A549 (cell line): Measurements from ENCODE around the gene NAV2. TPM values are rescaled to one million over a fixed set of nuclear protein-coding genes. Genes with fewer than 3 reads are reported as not detected.
A peak's percentile ranks its signal among the peaks of the same experiment; 100 is the strongest.

Experiments used
- ATAC-seq, 2 experiments: fragments of 200-7000 bp in 1 of 2; fragments of >200 bp in 1 of 2; cut with Nextera tagmentation in 1 of 2; cut with Tn5 transposase in 1 of 2; 3 replicates each; pipeline versions ENCODE4 v1.8.0 to v1.9.1; 2018 to 2020; ENCODE audit warnings: mild to moderate bottlenecking in 1 of 2, moderate library complexity in 1 of 2
- CTCF ChIA-PET: fragments of 300-600 bp; sonication (Branson Sonifier 250); formaldehyde crosslinking; extraction: SDS; loops from one replicate; lab custom pipeline; 2021; ENCODE audit warnings: antibody characterized with exemption, inconsistent platforms; lab: Yijun Ruan, JAX
- POLR2A ChIA-PET: fragments of 350-600 bp; formaldehyde crosslinking; extraction: SDS; loops from one replicate; lab custom pipeline; 2021; ENCODE audit warnings: antibody characterized with exemption, inconsistent platforms; lab: Yijun Ruan, JAX
- DNase-seq, 2 experiments: peaks; one replicate each; pipeline versions ENCODE4 v3.0.0 to v3.0.0-alpha.2; 2011 to 2016; ENCODE audit warnings: low read depth in 1 of 2, low spot score in 1 of 2
- FAIRE-seq: peaks from 2 replicates; lab custom pipeline; 2011; peaks lifted over from hg19 to GRCh38; lab: Jason Lieb, UNC
- H3K27ac ChIP-seq, 2 experiments: fragments of >200 bp; sonication (Bioruptor Twin); formaldehyde crosslinking; 3 replicates each; pipeline ENCODE4 v1.5.1; 2016 to 2017
- H3K4me1 ChIP-seq: fragments of >200 bp; sonication (Bioruptor Twin); formaldehyde crosslinking; 3 replicates; pipeline ENCODE4 v1.6.1; 2016
- H3K4me2 ChIP-seq: fragments of >200 bp; sonication (Bioruptor Twin); formaldehyde crosslinking; 3 replicates; pipeline ENCODE4 v1.6.1; 2016
- H3K4me3 ChIP-seq: fragments of >200 bp; sonication (Bioruptor Twin); formaldehyde crosslinking; 3 replicates; pipeline ENCODE4 v1.5.1; 2016
- H3K9me3 ChIP-seq: fragments of >200 bp; sonication (Bioruptor Twin); formaldehyde crosslinking; 3 replicates; pipeline ENCODE4 v1.6.1; 2016
- CHD2 ChIP-seq: fragments of 150-350 bp; IDR thresholded peaks from 2 replicates; pipeline ENCODE4 v1.6.1; 2014; ENCODE audit warnings: low read length; ENCODE audit not compliant: partially characterized antibody
- CHD4 ChIP-seq: fragments of 200-600 bp; sonication (generic); IDR thresholded peaks from 2 replicates; pipeline ENCODE4 v1.6.1; 2016; ENCODE audit warnings: antibody characterized with exemption, mild to moderate bottlenecking, borderline replicate concordance
- EHF ChIP-seq: fragments of 250-450 bp; sonication (Bioruptor Pico); IDR thresholded peaks from 2 replicates; pipeline ENCODE4 v1.5.0; 2020; ENCODE audit warnings: mild to moderate bottlenecking
- FOXS1 ChIP-seq: fragments of 250-450 bp; sonication (Bioruptor Pico); IDR thresholded peaks from 2 replicates; pipeline ENCODE4 v1.5.0; 2020; ENCODE audit warnings: mild to moderate bottlenecking, moderate library complexity
- GATA3 ChIP-seq: IDR thresholded peaks from 2 replicates; pipeline ENCODE4 v1.6.1; 2012; ENCODE audit warnings: borderline replicate concordance
- KDM1A ChIP-seq: fragments of 200-600 bp; sonication (generic); IDR thresholded peaks from 2 replicates; pipeline ENCODE4 v1.6.1; 2016; ENCODE audit warnings: low read depth, mild to moderate bottlenecking
- MAFK ChIP-seq: fragments of 450-650 bp; IDR thresholded peaks from 2 replicates; pipeline ENCODE4 v1.6.1; 2014; ENCODE audit not compliant: partially characterized antibody
- MAZ ChIP-seq: fragments of 150-350 bp; IDR thresholded peaks from 2 replicates; pipeline ENCODE4 v1.6.1; 2014; ENCODE audit warnings: antibody characterized with exemption, low read depth, low read length, borderline replicate concordance
- NFE2L2 ChIP-seq: fragments of 150-350 bp; conservative IDR thresholded peaks from 2 replicates; pipeline ENCODE4 v1.6.1; 2014; ENCODE audit warnings: low read length
- NR3C1 ChIP-seq: fragments of >200 bp; sonication (Bioruptor Twin); formaldehyde crosslinking; IDR thresholded peaks from 3 replicates; pipeline ENCODE4 v1.6.1; 2017
- PHF8 ChIP-seq: fragments of 200-600 bp; sonication (generic); IDR thresholded peaks from 2 replicates; pipeline ENCODE4 v1.6.1; 2016; ENCODE audit warnings: low read depth, mild to moderate bottlenecking, antibody characterized with exemption, moderate library complexity, borderline replicate concordance
- RARB ChIP-seq: fragments of 250-450 bp; sonication (Bioruptor Pico); IDR thresholded peaks from 2 replicates; pipeline ENCODE4 v1.8.0; 2021; ENCODE audit warnings: mild to moderate bottlenecking, moderate library complexity
- RFX5 ChIP-seq: fragments of 450-650 bp; IDR thresholded peaks from 2 replicates; pipeline ENCODE4 v1.7.1; 2014; ENCODE audit warnings: antibody characterized with exemption, mild to moderate bottlenecking, moderate library complexity
- RNF2 ChIP-seq: fragments of 200-600 bp; sonication (generic); IDR thresholded peaks from 2 replicates; pipeline ENCODE4 v1.6.1; 2016; ENCODE audit warnings: low read depth, mild to moderate bottlenecking, antibody characterized with exemption, moderate library complexity, borderline replicate concordance
- ZFP36 ChIP-seq: fragments of 450-650 bp; IDR thresholded peaks from 2 replicates; pipeline ENCODE4 v1.6.1; 2014; ENCODE audit warnings: borderline replicate concordance; ENCODE audit not compliant: partially characterized antibody
- ZNF302 ChIP-seq: fragments of 250-450 bp; sonication (Bioruptor Pico); IDR thresholded peaks from 2 replicates; pipeline ENCODE4 v1.9.0; 2021; ENCODE audit warnings: inconsistent platforms, mild to moderate bottlenecking, moderate library complexity
- WGBS: methylation state at CpG from one replicate; pipeline ENCODE4 v1.1.6; 2017; ENCODE audit errors: missing lambda C conversion rate; 5-methylcytosine and 5-hydroxymethylcytosine counted together
- polyA plus RNA-seq, 4 experiments: library from polyadenylated mRNA; depleted of rRNA in 3 of 4; stranded (reverse); fragments of >200 nt; fragmentation: RNase III in 1 of 4; extraction: RNeasy Plus Mini Kit Qiagen cat#74134 plus additional on column Dnase treatment in 1 of 4; gene quantifications; 2 replicates in 3 of 4; 3 replicates in 1 of 4; pipeline ENCODE4 v1.2.3, GENCODE V29; 2011 to 2017
- TF ChIP-seq, protein P1 (sequence below): fragments of >200 bp; sonication (Bioruptor Twin); formaldehyde crosslinking; IDR thresholded peaks from 3 replicates; pipeline ENCODE4 v1.6.1; 2016
- TF ChIP-seq, protein P2 (sequence below): fragments of 250-450 bp; sonication (Bioruptor Pico); IDR thresholded peaks from 2 replicates; pipeline ENCODE4 v1.5.0; 2020; ENCODE audit warnings: low read depth, mild to moderate bottlenecking, moderate library complexity
- TF ChIP-seq, protein P3 (sequence below): fragments of >200 bp; sonication (Bioruptor Twin); formaldehyde crosslinking; IDR thresholded peaks from 3 replicates; pipeline ENCODE4 v1.5.1; 2016

The NAV2 gene
- polyA plus RNA-seq, 2 of the 4 experiments (the other 2 are of a cell fraction), result 4.9 to 19.8 TPM

DNA sequence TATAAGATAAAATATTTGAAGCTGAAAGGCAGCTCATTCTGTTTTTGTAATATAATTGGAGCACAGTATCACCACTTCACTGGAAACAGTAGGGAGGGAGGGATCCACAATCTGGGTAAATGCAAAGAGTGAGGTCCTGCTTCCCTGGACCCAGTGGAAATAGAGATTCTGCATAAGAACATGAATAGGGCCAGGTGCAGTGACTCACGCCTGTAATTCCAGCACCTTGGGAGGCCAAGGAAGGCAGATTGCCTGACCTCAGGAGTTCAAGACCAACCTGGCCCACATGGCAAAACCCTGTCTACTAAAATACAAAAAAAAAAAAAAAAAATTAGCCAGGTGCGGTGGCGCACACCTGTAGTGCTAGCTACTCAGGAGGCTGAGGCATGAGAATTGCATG is 303.9 kb downstream of the NAV2 start (continued):
- TF ChIP-seq, protein P1, sequence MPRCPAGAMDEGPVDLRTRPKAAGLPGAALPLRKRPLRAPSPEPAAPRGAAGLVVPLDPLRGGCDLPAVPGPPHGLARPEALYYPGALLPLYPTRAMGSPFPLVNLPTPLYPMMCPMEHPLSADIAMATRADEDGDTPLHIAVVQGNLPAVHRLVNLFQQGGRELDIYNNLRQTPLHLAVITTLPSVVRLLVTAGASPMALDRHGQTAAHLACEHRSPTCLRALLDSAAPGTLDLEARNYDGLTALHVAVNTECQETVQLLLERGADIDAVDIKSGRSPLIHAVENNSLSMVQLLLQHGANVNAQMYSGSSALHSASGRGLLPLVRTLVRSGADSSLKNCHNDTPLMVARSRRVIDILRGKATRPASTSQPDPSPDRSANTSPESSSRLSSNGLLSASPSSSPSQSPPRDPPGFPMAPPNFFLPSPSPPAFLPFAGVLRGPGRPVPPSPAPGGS, result no peak
- TF ChIP-seq FOXS1 (CRISPR knock-in tag), result no peak

DNA sequence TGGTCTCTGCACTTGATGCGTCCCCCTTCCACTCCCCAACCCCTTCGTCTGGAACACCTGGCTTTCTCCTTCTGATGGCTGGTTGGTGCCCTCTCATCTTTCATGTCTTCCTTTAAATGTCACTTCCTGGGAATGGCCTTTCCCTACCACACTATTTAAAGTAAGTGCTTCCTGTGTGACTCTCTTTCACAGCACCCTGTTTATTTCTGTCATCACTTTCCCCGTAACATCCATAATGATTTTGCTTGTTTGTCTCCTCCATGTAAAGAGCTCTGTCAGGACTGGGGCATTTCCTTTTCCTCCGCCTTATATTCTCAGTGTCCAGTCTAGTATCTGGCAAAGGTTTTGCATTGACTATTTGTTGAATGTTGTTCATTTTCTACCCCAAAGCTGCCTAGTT is 304.7 kb downstream of the NAV2 start:
- ChIA-PET CTCF (interaction anchor here (0.6 to 1.3 kb wide), 3 partner anchors 23 to 101 kb away, joined by 3 to 4 read pairs (median 3); no protein-coding TSS in a partner anchor), POLR2A (no interaction called here)
- no peak overlapping the region for H3K4me2 ChIP-seq
- TF ChIP-seq, protein P2, sequence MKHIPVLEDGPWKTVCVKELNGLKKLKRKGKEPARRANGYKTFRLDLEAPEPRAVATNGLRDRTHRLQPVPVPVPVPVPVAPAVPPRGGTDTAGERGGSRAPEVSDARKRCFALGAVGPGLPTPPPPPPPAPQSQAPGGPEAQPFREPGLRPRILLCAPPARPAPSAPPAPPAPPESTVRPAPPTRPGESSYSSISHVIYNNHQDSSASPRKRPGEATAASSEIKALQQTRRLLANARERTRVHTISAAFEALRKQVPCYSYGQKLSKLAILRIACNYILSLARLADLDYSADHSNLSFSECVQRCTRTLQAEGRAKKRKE (CRISPR knock-in tag), result no peak
- TF ChIP-seq NFE2L2, result no peak
- TF ChIP-seq MAZ, result no peak
- TF ChIP-seq CHD2, result no peak
- TF ChIP-seq EHF (CRISPR knock-in tag), result no peak
- no peak for TF ChIP-seq RNF2
- TF ChIP-seq GATA3, result no peak
- TF ChIP-seq, protein P1, result no peak
- TF ChIP-seq RARB (CRISPR knock-in tag), result no peak
- TF ChIP-seq KDM1A, result no peak
- TF ChIP-seq, protein P3, sequence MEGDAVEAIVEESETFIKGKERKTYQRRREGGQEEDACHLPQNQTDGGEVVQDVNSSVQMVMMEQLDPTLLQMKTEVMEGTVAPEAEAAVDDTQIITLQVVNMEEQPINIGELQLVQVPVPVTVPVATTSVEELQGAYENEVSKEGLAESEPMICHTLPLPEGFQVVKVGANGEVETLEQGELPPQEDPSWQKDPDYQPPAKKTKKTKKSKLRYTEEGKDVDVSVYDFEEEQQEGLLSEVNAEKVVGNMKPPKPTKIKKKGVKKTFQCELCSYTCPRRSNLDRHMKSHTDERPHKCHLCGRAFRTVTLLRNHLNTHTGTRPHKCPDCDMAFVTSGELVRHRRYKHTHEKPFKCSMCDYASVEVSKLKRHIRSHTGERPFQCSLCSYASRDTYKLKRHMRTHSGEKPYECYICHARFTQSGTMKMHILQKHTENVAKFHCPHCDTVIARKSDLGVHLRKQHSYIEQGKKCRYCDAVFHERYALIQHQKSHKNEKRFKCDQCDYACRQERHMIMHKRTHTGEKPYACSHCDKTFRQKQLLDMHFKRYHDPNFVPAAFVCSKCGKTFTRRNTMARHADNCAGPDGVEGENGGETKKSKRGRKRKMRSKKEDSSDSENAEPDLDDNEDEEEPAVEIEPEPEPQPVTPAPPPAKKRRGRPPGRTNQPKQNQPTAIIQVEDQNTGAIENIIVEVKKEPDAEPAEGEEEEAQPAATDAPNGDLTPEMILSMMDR, result no peak
- no peak for TF ChIP-seq RFX5
- no peak for TF ChIP-seq PHF8
- TF ChIP-seq MAFK, result no peak
- TF ChIP-seq NR3C1, result no peak
- 92% methylated on average over 4 of the region's 4 CpGs for WGBS
- DNase-seq (no peak), ATAC-seq (no peak), FAIRE-seq (no peak)
- peaks cover 66% of the 10 kb centered on the region for H3K4me1 ChIP-seq
- peak overlapping the region; percentile 62 to 72 for H3K27ac ChIP-seq
- H3K4me3 ChIP-seq, result no peak overlapping the region
- no peaks in the 10 kb centered on the region for H3K9me3 ChIP-seq

DNA sequence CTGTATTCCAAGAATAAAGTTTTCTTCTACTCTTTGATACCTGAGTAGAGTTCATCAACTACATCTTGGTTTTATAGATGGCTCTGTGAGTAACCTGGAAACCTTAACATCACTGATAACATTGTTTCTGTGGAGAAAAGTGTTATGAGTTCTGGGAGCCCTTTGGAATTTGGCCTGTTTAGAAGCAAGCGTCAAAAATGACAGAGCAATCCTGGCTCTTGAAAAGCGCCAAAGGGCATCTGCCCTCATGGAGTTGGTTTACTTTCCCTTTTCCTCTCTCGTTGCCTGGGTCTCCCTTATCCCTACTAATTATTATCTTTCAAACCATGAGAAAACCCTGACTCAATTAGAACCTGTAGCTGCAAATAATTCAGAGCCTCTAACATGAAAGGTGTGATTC is 307.6 kb downstream of the NAV2 start:
- CTCF ChIA-PET, result interaction anchor here (6.8 kb wide), 1 partner anchor 91 kb away, joined by 19 read pairs; no protein-coding TSS in a partner anchor

More for the DNA sequence above, 307.6 kb downstream of the NAV2 start:
- no peak overlapping the region for H3K4me2 ChIP-seq
- no peaks in the 10 kb centered on the region for H3K9me3 ChIP-seq
- peak overlapping the region; percentile 91 to 92; a peak in 5 of 6 replicates for H3K27ac ChIP-seq
- POLR2A ChIA-PET, result no interaction called here
- 60% methylated on average over 3 of the region's 3 CpGs for WGBS
- no peak for FAIRE-seq
- peaks cover 70% of the 10 kb centered on the region for H3K4me1 ChIP-seq
- TF ChIP-seq MAZ (no peak), ZFP36 (no peak), ZNF302 (CRISPR knock-in tag) (no peak), CHD4 (no peak)
- TF ChIP-seq, protein P3, result no peak
- DNase-seq, result no peak
- ATAC-seq, result no peak
- no peak overlapping the region for H3K4me3 ChIP-seq
